ENCODE results near the gene ZBED5.
A peak's percentile ranks its signal among the peaks of the same experiment; 100 is the strongest.
"Not testable (repeated sequence)": the region's sequence is repeated elsewhere in the genome, so short reads cannot be mapped to it uniquely, and the experiment has no call there.

The ZBED5 gene

DNA sequence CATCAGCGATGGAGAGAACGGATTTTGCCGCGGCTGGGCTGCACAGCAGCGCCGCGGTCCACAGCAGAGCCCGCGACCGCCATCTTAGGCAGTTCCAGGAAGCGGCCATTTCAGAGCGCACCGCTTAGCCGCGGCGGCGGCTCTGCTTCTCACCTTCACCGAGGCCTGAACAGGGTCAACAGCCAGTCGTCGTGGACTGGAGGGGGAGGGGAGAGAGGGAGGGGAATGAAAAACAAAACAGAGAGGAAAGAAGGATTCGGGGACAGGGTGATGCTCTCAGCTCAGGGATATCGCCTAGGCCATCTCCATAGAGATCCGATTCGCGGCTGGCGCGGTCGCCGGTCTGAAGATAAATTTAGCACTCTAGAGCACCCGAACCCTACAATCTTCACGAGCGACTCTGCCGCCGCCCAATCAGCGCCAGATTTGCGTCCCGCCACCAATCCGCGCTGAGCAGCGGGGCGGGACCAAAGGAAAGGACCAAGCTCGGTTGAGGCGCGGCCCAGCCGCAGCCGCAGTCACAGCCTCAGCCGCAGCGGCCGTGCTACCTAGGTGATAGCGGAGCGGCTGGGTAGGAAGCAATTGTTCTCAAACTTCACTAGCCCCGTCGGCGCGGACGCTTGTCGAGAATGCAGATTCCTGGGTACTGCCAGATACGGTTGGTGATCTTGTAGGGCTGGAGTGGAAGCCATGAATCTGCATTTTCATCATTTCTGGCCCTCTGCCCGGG, at the start of gene ZBED5:
Gene ZBED5 (minus strand): TSS at position 345 of the 730 bp plus-strand sequence. CDS start 3,108 bp downstream, outside the sequence.
- DNase-seq (ENCODE audit: low spot score), result peak; percentile 95

DNA sequence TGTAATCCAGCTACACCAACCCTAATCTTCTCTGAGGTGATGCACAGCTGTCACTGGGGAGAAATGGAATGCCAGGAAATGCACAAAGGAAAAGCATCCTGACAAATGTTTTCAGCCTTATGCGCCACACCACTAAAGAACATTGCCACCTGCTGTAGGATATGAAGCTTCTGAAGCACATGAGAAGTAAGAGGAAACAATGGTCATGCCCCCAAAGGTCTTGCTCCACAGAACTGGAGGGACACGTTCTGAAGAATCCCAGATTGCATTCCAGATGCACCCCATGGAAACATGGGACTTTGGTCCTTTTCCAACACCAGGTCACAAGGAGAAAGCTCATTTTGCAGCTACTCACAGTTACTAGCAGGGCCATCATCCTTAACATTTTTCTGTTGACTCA, 48.7 kb upstream of the ZBED5 start:
- no peak for DNase-seq (ENCODE audit: low spot score)

GRCh38 chr11:10902301-10903063, 44.6 kb upstream of the ZBED5 start:
- DNase-seq (ENCODE audit: low spot score), result no peak

DNA sequence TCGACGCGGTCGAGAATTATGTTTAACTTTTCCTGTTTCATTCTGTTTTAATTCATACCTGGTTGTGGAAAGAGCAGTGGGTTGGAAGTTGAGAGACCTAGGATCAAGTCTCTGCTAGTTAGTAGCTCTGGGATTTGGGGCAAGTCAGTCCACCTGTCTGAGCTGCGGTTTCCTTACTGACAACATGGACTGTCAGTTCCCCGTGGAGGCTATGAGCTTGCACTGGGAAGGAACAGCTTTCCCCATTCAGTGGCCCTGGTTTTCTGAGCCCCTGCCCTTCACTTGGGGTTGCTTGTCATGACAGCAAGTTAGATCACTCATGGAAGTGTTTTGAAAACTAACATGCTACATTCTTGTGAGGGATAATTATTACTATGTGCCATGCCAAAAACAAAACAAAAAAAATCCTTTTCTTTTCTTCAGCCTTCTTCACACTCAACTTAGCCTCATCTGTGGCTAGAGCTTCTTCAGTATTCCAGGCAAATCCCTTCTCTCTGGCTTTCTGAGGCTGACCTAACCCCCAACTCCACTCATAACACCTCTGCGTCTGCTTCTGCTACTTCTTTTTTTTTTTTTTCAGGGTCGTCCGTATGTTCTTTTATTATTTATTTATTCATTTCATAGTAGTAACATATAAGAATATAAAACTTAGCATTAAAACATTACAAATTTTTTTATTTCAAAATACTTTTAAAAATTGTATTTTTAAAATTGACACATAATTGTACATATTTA, 43.0 kb upstream of the ZBED5 start:
- no peak for DNase-seq (ENCODE audit: low spot score)

DNA sequence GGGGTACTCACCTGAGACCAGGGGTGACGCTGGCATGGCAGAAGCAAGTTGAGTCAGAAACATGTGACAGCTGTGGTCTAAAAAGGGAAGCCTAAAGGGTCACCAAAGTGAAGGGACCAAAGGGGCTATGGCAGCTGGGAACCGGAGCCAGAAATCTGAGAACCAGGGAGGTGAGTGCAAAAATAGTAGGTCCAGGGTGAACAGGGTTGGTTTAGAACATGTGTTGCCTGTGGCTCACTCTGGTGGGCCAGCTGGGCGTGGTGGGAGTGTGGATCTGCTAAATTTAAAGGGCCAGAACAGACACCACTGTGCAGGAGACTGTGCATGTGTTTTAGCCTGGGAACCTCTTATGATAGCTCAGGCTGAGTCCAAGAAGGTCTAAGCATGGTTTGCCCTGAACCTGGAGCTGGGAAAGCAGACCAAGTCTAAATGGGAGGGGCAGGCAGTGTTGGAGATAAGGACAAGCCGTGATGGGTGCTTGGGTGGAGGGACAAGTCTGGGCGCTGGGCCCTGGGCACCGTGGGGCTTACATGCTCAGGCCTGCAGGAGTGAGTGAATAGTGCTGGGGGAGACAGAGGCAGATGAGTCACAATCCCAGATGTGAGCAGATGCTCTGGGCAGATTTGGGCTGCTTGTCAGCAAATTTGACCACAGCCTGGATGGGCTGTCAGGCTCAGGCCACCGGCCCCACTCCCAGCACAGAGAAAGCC, 41.4 kb upstream of the ZBED5 start:
- no peak for DNase-seq (ENCODE audit: low spot score)

DNA sequence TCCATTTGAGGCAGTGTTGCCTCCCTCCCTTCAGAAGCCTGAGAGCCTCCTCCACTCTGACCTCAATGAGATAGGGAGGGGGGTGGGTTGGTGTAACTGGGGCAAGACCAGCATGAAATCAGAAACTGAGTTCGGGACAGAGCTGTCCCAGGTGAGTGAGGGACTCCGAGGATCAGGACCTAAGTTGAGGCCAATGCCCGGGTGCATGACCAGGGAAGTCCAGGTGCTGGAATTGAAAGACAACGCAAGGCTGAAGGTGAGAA, 40.8 kb upstream of the ZBED5 start:
- no peak for DNase-seq (ENCODE audit: low spot score)

- no peak for DNase-seq (ENCODE audit: low spot score)
Measured at GRCh38 chr11:10898003-10898762, 40.3 kb upstream of the ZBED5 start.

GRCh38 chr11:10897150-10897549, 39.3 kb upstream of the ZBED5 start:
- no peak for DNase-seq (ENCODE audit: low spot score)

DNA sequence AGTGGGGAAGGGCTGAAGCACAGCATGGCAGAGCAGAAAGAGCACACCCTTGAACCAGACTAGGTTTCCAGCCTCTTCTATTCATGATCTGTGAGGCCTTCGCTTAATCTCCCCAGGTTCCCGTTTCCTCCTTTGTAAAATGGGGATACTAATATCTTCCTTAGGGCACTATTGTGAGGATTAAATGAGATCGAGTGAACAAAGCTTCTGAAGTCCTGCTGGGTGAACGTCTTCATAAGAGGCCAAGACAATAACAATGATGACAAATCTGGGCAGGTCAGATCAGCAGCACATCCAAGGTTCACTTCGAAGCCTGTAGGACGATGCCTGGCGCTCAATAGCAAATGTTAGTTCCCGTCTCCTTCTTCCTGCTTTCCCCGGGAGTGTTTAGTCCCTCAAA, 38.6 kb upstream of the ZBED5 start:
- DNase-seq (ENCODE audit: low spot score), result no peak

DNA sequence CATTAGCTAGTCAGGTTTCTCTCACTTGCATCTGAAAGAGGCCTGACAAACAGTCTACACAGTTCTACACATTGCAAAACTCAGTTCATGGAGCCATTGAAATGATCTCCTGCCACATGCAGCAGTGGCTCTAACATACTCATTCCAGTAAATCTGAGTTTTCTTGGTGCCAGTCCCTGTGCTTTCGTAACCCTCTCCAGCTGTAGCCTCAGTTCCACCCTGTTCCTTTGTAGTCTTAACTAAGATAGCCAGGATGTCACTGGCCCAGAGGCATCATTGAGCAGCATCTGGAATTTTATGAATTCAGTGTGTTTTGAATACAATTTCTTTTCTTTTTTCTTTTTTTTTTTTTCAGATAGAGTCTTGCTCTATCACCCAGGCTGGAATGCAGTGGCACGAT, 37.4 kb upstream of the ZBED5 start:
- no peak for DNase-seq (ENCODE audit: low spot score)

DNA sequence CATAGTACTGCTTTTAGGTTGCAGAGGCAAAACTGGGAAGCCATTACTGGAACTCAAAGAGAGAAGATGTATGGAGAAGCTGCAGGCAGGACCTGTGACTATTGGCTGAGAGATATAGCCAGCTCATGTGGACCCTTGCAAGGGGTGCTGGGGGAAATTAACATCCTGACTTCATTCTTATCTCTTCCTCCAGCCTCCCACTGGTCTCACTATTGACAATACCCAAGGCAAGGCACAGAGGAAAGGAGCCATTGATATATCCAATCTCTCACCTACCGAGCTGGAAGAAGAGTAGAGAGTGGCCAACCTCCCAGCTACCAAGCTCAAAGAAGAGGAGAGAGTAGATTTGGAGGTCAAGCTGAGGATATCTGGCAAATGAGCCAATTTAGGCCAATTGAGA, 36.8 kb upstream of the ZBED5 start:
- DNase-seq (ENCODE audit: low spot score), result no peak

- DNase-seq (ENCODE audit: low spot score), result no peak
Measured at GRCh38 chr11:10893714-10894151, 35.9 kb upstream of the ZBED5 start.

- no peak for DNase-seq (ENCODE audit: low spot score)
Measured at GRCh38 chr11:10892250-10892649, 34.4 kb upstream of the ZBED5 start.

DNA sequence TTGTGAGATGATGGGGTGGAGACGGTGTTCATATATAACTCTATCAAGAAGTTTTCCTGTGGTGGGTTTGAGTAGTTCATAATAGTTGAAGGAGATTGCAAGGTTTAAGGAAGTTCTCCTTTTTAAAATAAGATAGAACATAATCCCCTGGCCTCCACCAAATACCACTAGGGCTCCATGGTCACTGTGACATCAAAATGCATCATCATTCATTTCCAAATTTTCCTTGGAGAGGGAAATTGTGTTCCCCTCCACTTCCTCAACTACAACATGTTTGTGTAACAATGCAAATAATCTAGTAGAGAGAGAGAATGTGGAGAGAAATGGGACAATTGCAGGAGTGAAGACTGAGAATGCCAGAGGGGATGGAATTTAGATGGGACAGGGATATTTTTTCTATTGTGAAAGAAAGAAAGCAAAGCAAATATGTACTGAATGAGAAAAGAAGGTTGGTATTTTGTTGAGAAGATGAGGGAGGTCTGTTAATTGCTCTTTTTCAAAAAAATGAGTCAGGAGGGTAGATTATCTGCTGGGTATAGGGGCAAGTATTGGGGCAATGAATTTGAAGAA, 33.4 kb upstream of the ZBED5 start:
- DNase-seq (ENCODE audit: low spot score), result no peak

DNA sequence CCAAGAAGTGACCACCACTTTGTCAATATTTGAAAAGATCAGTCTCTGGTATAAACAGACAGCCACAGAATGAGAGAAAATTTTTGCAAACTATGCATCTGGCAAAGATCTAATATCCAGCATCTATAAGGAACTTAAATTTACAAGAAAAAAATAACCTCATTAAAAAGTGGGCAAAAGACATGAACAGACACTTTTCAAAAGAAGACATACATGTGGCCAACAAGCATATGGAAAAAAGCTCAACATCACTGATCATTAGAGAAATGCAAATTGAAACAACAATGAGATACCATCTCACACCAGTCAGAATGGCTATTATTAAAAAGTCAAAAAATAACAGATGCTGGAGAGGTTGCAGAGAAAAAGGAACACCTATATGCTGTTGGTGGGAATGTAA, 32.2 kb upstream of the ZBED5 start:
- not testable (repeated sequence) for DNase-seq (ENCODE audit: low spot score)

DNA sequence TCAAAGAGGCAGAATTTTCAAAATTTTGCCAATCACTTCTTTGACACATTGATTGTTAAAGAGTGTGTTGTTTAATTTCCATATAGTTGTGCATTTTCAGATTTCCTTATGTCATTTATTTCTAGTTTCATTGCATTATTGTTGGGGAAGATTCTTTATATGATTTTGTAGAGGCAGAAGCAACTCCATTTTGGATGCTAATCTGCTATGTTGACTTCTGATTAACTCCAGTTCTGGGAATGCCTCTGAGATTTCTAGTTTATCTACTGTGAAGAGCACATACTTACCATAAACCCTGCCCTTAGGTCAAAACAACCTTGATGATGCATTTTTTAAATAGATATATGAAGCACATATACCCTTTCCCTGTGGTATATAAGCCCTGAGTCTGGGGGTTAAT, 29.5 kb upstream of the ZBED5 start:
- no peak for DNase-seq (ENCODE audit: low spot score)

DNA sequence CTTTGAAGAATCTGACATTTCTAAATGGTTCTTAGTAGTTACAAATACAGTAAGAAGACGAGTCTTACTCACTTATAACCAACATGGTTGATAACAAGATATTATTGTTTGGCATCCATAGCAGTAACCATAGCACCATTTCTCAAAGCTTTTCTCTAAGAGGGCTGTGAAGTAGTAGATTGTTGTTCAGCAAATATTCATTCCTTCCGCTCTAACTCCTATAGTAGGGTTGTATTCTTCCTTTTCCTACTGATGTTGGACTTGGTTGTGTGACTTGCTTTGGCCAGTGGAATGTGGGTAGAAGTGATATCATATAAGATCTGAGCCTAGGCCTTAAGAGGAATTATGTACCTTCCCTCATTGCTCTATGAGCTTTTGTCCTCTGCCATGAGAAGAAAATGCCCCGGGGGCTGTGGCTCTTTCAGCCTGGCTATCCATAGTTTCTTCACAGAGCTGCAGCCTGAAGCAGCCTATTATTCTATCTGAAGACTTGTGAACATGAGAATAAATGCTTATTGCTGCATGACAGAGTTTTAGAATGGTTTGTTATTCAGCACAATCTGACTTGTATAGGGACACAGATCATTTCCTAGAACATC, 28.9 kb upstream of the ZBED5 start:
- no peak for DNase-seq (ENCODE audit: low spot score)

DNA sequence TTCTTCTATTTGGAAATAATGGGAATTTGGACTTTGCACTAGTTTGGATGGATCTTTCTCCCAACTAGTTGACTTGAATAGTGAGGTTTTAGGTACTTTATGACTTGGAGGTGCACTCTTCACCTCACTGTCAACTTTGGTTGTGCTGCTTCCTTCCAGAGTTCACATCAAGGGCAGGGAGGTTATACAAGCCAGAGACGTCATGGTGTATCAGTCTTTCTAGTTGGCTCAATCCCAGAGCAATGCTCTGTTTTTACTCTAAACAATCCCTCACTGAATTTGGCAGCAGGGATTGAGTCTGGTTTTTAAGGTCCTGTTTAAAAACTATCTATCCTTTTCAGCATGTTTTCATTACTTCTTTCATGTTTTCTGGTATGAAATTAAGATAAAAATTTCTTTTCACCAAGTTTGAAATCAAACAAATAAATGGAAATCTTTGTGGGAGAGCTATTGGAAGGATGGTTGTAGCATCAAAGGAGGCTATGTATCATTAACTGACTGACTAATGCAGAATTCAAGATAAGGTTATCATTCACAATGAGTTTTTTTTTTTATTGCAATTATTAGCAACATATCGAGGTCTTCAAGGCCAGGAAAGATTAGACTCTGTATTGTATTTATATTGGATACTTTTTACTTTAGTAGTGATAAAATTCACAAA, 28.0 kb upstream of the ZBED5 start:
- no peak for DNase-seq (ENCODE audit: low spot score)

DNA sequence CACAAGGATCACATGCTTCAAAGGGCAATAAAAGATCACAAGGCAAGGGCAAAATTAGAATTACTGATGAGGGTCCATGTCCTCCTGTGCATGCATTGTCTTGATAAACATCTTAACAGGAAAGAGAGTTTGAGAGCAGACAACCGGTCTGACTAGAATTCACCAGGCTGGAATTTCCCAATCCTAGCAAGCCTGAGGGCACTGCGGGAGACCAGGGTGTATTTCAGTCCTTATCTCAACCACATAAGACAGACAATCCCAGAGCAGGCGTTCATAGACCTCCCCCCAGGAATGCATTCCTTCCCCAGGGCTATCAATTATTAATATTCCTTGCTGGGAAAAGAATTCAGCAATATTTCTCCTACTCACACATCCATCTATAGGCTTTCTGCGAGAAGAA, 26.4 kb upstream of the ZBED5 start:
- DNase-seq (ENCODE audit: low spot score), result not testable (repeated sequence)

- no peak for DNase-seq (ENCODE audit: low spot score)
Measured at GRCh38 chr11:10881892-10882291, 24.0 kb upstream of the ZBED5 start.

Data from CD4-positive, alpha-beta T cell treated with Interleukin-6 at 100 ng/mL for 8 hours (primary cell).